Measurements from ENCODE around the gene EEF1E1.

- no peak for TF ChIP-seq CTCF (IDR thresholded peaks at IDR 0.05)
- TF ChIP-seq POLR2A (IDR thresholded peaks at IDR 0.05), result no peak
These were observed 21.8 kb downstream of the EEF1E1 start for GRCh38 chr6:8080362-8081151.

Data from thyroid gland (tissue), 4 donors.